WTC11 (cell line): ENCODE measurements around the gene ABCB8. TPM values are rescaled to one million over a fixed set of nuclear protein-coding genes. Genes with fewer than 3 reads are reported as not detected.
A peak's percentile ranks its signal among the peaks of the same experiment; 100 is the strongest.

Experiments
- ATAC-seq: fragments of 200-7000 bp; cut with Tn5 transposase; 2 replicates; pipeline ENCODE4 v1.10.0; 2021; ENCODE audit warnings: mild to moderate bottlenecking, moderate library complexity
- CTCF ChIA-PET: fragments of 300-600 bp; sonication (Branson Sonifier 250); formaldehyde crosslinking; loops from one replicate; lab custom pipeline; 2021; ENCODE audit warnings: antibody characterized with exemption; lab: Charles Lee
- POLR2A ChIA-PET: fragments of 350-600 bp; sonication (Branson Sonifier 250); formaldehyde crosslinking; loops from one replicate; lab custom pipeline; 2021; ENCODE audit warnings: antibody characterized with exemption; lab: Charles Lee
- DNase-seq: peaks from one replicate; pipeline ENCODE4 v3.0.0; 2021; ENCODE audit warnings: low spot score
- H3K27ac Mint-ChIP-seq: 2 replicates; pipeline ENCODE4 v1.8.0; 2021; ENCODE audit warnings: mixed read lengths
- H3K27me3 Mint-ChIP-seq: 2 replicates; pipeline ENCODE4 v1.8.0; 2021; ENCODE audit warnings: low read depth, mild to moderate bottlenecking, moderate library complexity, mixed read lengths
- H3K36me3 Mint-ChIP-seq: 2 replicates; pipeline ENCODE4 v1.8.0; 2021; ENCODE audit warnings: mixed read lengths
- H3K4me1 Mint-ChIP-seq: 2 replicates; pipeline ENCODE4 v1.8.0; 2022; ENCODE audit warnings: mixed read lengths
- H3K4me3 Mint-ChIP-seq: 2 replicates; pipeline ENCODE4 v1.8.0; 2021; ENCODE audit warnings: mild to moderate bottlenecking, moderate library complexity, mixed read lengths
- H3K9me3 Mint-ChIP-seq: 2 replicates; pipeline ENCODE4 v1.8.0; 2021; ENCODE audit warnings: mixed read lengths
- ARID4B ChIP-seq: sonication (generic); formaldehyde crosslinking; IDR thresholded peaks from 2 replicates; pipeline ENCODE4 v1.8.0; 2023; ENCODE audit warnings: missing genetic modification reagents, mild to moderate bottlenecking, borderline replicate concordance
- ATF1 ChIP-seq: sonication (generic); formaldehyde crosslinking; IDR thresholded peaks from 2 replicates; pipeline ENCODE4 v1.8.1; 2023; ENCODE audit warnings: mild to moderate bottlenecking, moderate library complexity, missing genetic modification reagents
- CTCF ChIP-seq: fragments of 200-600 bp; IDR thresholded peaks from 2 replicates; pipeline ENCODE4 v1.8.0; 2022; ENCODE audit warnings: antibody characterized with exemption
- KAT7 ChIP-seq: sonication (generic); formaldehyde crosslinking; IDR thresholded peaks from 2 replicates; pipeline ENCODE4 v1.8.1; 2023; ENCODE audit warnings: missing genetic modification reagents, mild to moderate bottlenecking, borderline replicate concordance
- total RNA-seq: library from RNA; stranded (reverse); gene quantifications from 3 replicates; pipeline ENCODE4 v1.2.3, GENCODE V29; 2021
- TF ChIP-seq, protein P1 (sequence below): fragments of 250-450 bp; sonication (Bioruptor Pico); IDR thresholded peaks from 2 replicates; pipeline ENCODE4 v1.9.0; 2021; ENCODE audit warnings: mild to moderate bottlenecking, borderline replicate concordance
- TF ChIP-seq, protein P2 (sequence below): sonication (generic); formaldehyde crosslinking; IDR thresholded peaks from 2 replicates; pipeline ENCODE4 v1.8.1; 2023; ENCODE audit warnings: mild to moderate bottlenecking, missing genetic modification reagents
- TF ChIP-seq, protein P3 (sequence below): sonication (generic); formaldehyde crosslinking; IDR thresholded peaks from 2 replicates; pipeline ENCODE4 v1.8.1; 2023; ENCODE audit warnings: mild to moderate bottlenecking, moderate library complexity, missing genetic modification reagents

ABCB8 gene
- total RNA-seq, 1 experiment from 2014 or later: 35.9 TPM

- POLR2A ChIA-PET: interaction anchor here (0.9 kb wide), 1 partner anchor 25 kb away, joined by 3 read pairs; no protein-coding TSS in a partner anchor
- CTCF ChIA-PET: interaction anchor here (0.5 to 6.3 kb wide), 32 partner anchors 9 to 210 kb away, joined by 3 to 112 read pairs (median 8); partner anchors contain the start of genes ABCB8, ABCF2, AOC1 and CDK5
- DNase-seq: no peak
- Mint-ChIP-seq H3K9me3 (no peaks in the 10 kb centered on the region), H3K27me3 (peaks cover 82% of the 10 kb centered on the region), H3K4me1 (peaks cover 43% of the 10 kb centered on the region), H3K36me3 (no peaks in the 10 kb centered on the region), H3K27ac (no peak overlapping the region), H3K4me3 (peak overlapping the region; percentile 68)
- no peak for ATAC-seq
- TF ChIP-seq, protein P1, sequence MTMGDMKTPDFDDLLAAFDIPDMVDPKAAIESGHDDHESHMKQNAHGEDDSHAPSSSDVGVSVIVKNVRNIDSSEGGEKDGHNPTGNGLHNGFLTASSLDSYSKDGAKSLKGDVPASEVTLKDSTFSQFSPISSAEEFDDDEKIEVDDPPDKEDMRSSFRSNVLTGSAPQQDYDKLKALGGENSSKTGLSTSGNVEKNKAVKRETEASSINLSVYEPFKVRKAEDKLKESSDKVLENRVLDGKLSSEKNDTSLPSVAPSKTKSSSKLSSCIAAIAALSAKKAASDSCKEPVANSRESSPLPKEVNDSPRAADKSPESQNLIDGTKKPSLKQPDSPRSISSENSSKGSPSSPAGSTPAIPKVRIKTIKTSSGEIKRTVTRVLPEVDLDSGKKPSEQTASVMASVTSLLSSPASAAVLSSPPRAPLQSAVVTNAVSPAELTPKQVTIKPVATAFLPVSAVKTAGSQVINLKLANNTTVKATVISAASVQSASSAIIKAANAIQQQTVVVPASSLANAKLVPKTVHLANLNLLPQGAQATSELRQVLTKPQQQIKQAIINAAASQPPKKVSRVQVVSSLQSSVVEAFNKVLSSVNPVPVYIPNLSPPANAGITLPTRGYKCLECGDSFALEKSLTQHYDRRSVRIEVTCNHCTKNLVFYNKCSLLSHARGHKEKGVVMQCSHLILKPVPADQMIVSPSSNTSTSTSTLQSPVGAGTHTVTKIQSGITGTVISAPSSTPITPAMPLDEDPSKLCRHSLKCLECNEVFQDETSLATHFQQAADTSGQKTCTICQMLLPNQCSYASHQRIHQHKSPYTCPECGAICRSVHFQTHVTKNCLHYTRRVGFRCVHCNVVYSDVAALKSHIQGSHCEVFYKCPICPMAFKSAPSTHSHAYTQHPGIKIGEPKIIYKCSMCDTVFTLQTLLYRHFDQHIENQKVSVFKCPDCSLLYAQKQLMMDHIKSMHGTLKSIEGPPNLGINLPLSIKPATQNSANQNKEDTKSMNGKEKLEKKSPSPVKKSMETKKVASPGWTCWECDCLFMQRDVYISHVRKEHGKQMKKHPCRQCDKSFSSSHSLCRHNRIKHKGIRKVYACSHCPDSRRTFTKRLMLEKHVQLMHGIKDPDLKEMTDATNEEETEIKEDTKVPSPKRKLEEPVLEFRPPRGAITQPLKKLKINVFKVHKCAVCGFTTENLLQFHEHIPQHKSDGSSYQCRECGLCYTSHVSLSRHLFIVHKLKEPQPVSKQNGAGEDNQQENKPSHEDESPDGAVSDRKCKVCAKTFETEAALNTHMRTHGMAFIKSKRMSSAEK (CRISPR knock-in tag): no peak
- no peak for TF ChIP-seq KAT7 (CRISPR knock-in tag)
These were observed 10.8 kb upstream of the ABCB8 start for GRCh38 chr7:151017370-151017952.

- no peak overlapping the region for H3K27ac Mint-ChIP-seq
- peaks cover 82% of the 10 kb centered on the region for H3K27me3 Mint-ChIP-seq
- no peaks in the 10 kb centered on the region for H3K36me3 Mint-ChIP-seq
- TF ChIP-seq, protein P2, sequence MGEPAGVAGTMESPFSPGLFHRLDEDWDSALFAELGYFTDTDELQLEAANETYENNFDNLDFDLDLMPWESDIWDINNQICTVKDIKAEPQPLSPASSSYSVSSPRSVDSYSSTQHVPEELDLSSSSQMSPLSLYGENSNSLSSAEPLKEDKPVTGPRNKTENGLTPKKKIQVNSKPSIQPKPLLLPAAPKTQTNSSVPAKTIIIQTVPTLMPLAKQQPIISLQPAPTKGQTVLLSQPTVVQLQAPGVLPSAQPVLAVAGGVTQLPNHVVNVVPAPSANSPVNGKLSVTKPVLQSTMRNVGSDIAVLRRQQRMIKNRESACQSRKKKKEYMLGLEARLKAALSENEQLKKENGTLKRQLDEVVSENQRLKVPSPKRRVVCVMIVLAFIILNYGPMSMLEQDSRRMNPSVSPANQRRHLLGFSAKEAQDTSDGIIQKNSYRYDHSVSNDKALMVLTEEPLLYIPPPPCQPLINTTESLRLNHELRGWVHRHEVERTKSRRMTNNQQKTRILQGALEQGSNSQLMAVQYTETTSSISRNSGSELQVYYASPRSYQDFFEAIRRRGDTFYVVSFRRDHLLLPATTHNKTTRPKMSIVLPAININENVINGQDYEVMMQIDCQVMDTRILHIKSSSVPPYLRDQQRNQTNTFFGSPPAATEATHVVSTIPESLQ (CRISPR knock-in tag): no peak; the same call in 1 of the 2 replicates
- 0 out of 2 replicates have a peak, but pooled peaks have one; percentile 5 for TF ChIP-seq ATF1
- TF ChIP-seq CTCF: peak; percentile 83
- TF ChIP-seq ARID4B (CRISPR knock-in tag): 0 out of 2 replicates have a peak, but pooled peaks have one; percentile 95
- TF ChIP-seq, protein P3, sequence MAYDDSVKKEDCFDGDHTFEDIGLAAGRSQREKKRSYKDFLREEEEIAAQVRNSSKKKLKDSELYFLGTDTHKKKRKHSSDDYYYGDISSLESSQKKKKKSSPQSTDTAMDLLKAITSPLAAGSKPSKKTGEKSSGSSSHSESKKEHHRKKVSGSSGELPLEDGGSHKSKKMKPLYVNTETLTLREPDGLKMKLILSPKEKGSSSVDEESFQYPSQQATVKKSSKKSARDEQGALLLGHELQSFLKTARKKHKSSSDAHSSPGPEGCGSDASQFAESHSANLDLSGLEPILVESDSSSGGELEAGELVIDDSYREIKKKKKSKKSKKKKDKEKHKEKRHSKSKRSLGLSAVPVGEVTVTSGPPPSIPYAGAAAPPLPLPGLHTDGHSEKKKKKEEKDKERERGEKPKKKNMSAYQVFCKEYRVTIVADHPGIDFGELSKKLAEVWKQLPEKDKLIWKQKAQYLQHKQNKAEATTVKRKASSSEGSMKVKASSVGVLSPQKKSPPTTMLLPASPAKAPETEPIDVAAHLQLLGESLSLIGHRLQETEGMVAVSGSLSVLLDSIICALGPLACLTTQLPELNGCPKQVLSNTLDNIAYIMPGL: peak; percentile 88
- ChIA-PET CTCF (interaction anchor here (0.5 to 6.3 kb wide), 63 partner anchors 9 to 1442 kb away, joined by 3 to 112 read pairs (median 4); partner anchors contain the start of genes ABCB8, ABCF2, AOC1 and ASB10), POLR2A (interaction anchor here (0.9 to 1.5 kb wide), 4 partner anchors 10 to 68 kb away, joined by 3 to 8 read pairs (median 4); partner anchors contain the start of gene ABCB8)
- no peaks in the 10 kb centered on the region for H3K9me3 Mint-ChIP-seq
- peaks cover 39% of the 10 kb centered on the region for H3K4me1 Mint-ChIP-seq
- H3K4me3 Mint-ChIP-seq: peak overlapping the region; percentile 68
- ATAC-seq (peak; percentile 69), DNase-seq (peak; percentile 95)
These were observed 10.3 kb upstream of the ABCB8 start for GRCh38 chr7:151017953-151018420.
